HG02938 (cell line): ENCODE results near the gene IQGAP2.

ENCODE experiments used
- ATAC-seq: cut with Tn5 transposase; IDR thresholded peaks from one replicate; pipeline ENCODE4 v1.9.1; 2021; ENCODE audit warnings: mild to moderate bottlenecking, moderate library complexity; ENCODE audit not compliant: unreplicated experiment

IQGAP2 gene

DNA sequence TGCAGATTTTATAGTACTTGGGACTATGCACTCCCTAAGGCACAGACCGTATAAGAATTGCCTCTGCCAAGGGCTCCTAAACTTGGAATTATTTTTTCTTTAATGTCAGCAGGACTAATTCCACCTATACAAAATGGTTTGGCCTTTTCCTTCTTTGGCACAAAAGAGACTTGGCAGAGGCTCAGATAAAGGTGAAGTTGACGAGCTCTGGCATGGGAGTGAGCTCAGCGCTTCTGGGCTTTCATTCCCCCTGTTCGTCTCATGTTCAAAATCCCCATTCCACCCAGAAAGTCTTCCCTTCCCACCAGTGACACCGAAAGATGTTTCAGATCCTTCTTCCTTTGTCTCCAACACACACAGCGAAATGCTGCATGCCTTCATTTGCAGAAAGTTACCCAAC is 158.9 kb downstream of the IQGAP2 start:
- no peak for ATAC-seq

DNA sequence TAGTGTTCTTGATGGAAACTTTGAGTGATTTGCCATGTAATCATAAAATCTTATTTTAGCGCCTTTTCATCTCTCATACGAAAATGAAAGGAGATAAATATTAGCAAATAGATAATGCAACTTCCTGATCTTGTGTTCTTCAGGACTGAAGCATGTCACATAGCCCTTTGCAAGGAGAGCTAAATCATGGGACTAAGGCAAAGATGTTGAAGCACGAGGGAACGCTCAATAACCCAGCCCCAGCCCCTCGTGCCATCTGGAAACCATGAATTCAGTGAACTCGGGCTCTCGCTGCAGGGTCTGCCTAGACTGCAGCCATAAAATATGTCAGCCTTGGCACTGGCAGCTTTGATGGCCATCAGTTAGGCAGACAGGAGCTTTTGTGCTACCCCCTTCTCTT is 161.9 kb downstream of the IQGAP2 start:
- ATAC-seq: no peak

DNA sequence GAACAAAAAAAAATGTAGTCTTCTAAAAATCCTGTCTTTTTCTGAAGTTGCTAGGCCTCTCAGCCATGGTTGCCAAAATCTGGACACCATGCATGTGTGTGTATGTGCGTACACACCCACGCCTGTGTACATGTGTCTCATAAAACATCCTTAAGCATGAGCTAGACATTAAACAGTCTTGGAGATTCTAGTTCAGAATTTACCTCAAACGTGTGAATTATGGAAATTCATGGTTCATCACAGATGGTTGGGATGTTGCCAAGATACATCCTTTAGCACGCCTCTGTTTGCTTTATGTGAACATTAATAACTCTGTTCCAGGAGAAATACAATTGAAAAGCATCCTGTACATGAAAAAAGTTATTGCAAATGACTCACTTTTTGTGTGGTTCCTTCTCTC is 167.1 kb downstream of the IQGAP2 start:
- ATAC-seq: no peak

- no peak for ATAC-seq
These were observed 168.5 kb downstream of the IQGAP2 start for GRCh38 chr5:76571559-76571958.

GRCh38 chr5:76576450-76576849 is 173.4 kb downstream of the IQGAP2 start:
- no peak for ATAC-seq

- ATAC-seq: no peak
These were observed 173.9 kb downstream of the IQGAP2 start for GRCh38 chr5:76576996-76577395.

GRCh38 chr5:76579166-76579937 is 176.3 kb downstream of the IQGAP2 start:
- no peak for ATAC-seq

GRCh38 chr5:76580981-76581380 is 177.9 kb downstream of the IQGAP2 start:
- ATAC-seq: no peak

- peak; percentile 93 for ATAC-seq
These were observed 179.4 kb downstream of the IQGAP2 start for GRCh38 chr5:76582230-76583162.

DNA sequence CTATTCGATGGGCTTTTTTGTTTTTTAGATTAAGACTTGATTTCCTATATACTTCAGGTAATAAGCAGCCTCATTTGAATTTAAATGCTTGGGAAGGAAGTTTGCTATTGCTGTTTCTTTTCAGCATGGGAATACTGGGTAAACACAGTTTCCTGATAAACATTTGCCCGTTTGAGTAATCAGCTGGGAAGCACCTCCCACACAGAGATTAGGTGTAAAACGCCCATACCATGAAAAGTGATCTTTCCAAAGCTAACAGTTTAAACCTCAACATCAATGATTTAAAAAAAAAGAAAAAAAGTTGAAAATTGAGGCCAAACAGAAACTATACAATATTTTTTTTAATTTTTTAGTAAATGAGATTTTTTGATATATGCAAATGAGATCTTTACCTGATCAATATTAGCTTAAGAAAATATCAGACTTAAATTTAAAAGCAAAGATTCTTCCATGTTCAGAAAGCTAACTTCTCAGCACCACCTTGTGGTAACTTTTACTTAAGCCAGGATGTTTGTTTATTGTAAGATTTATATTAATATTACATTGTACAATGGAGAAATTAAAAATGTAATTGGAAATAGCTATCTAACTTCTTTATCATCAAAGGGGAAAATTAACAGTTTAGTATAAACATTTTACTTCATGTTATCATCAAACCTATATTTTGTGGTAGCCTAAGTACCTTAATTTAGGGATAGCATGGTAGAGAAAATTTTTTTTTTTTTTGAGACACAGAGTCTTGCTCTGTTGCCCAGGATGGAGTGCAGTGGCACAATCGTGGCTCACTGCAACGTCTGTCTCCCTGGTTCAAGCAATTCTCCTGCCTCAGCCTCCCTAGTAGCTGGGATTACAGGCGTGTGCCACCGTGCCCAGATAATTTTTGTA is 180.3 kb downstream of the IQGAP2 start:
- no peak for ATAC-seq

DNA sequence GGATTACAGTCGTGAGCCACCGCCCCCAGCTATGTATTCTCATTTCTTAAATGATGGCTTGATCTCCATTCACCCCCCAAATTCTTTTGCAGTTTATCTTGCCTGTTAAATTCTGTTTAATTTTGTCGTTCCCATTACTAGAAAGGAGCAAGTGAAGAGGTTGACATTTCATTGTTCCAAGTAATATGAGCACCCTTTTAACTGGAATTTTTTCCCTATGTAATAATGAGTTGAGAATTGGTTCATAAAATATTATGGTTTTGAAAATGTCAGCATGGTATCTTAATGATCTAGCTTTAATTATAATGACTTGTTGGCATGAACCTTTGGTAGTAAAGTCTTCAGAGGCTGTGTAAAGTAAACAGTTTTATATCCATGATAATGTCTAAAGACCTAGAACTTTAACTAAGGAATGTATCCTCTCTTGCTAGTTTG is 182.7 kb downstream of the IQGAP2 start:
- no peak for ATAC-seq

- no peak for ATAC-seq
These were observed 183.4 kb downstream of the IQGAP2 start for GRCh38 chr5:76586531-76586930.

GRCh38 chr5:76590027-76590426 is 186.9 kb downstream of the IQGAP2 start:
- peak; percentile 97 for ATAC-seq

DNA sequence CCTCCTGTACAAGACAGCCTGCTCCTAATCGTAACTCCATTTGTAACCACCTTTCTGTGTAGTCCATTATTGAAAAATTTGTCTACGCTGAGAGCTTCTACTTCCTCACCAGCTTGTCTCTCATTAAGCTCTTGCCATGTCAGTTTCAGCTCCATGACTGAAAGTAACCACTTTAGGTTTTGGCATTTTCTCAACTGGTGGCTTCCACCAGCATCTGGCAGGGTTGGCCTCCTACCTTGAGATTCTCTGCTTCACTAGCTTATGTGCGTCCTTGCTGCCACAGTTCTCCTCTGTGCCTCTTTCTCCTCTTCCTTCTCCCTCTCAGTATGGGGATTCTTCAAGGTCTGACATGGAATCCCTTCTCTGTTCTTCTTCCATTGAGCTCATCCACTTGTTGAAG is 188.3 kb downstream of the IQGAP2 start:
- ATAC-seq: no peak

- ATAC-seq: no peak
These were observed 189.6 kb downstream of the IQGAP2 start for GRCh38 chr5:76592692-76593091.

- no peak for ATAC-seq
These were observed 191.0 kb downstream of the IQGAP2 start for GRCh38 chr5:76594107-76594506.

DNA sequence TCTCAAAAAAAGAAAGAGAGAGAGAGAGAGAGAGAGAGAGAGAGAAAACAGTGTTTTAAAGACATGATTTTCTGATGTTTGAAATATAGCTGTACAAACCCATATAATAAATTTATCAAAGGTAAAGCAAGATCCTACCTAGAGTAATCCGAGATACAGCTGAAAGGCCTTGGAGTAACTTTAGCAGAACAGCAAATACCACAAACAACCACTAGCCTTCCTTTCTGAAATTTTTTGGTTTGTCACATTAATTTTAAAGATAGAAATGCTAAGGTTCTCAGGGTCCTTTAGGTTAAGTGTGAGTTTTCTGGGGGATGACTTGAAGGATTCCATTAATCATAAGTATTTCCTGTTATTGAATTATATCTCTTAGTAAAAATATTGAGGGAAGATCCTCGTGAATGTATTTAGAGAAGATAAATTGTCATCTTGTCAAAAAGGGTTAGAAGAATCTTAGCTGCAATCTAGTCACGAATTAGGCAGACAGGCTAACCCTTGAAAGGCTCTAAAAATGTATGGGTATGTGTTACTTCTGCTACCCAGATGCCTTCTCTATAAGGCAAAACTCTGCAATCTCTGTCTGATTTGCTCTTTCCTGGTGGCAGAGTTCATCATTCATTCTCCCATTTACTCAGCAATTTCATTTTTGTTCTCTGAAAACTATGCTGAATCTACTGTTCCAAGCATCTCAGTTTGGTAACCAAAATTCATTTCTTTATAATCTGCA is 192.8 kb downstream of the IQGAP2 start:
- ATAC-seq: no peak

DNA sequence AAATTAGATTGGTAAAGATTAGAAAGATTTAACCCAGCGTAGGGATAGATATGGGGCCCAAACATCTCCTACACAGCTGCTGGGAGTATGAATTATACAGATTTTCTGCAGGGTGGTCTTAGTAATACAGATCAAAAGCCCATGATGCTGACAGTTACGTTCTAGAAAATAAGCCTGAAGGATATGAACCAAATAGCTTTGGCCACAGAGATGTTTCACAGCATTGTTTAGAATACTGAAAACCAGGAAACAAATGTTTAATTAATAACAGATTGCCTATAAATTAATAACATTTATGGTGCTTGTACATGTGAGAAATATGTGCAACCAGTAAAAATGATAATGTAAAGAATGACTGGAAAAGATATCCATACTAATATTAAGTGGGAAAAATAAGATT is 195.4 kb downstream of the IQGAP2 start:
- ATAC-seq: no peak

GRCh38 chr5:76600716-76601115 is 197.6 kb downstream of the IQGAP2 start:
- no peak for ATAC-seq

DNA sequence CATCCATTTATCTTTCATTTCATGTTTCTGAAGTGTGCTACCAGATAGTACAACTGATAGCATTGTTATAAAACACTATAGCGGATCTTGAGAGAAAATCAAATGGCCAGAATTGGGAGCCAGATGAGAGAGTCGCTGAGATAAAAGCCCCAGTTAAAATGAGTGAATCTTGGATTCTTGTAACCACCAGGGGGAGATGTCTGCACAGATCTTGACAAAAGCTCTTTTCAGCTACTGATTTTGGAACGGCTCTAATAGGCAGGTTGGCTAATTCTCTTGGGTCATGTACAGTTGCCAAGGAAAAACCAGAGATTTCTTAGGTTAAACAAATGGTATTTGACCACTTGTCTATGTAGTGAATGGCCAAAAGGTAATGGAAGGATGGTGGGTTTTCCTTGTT is 198.4 kb downstream of the IQGAP2 start:
- ATAC-seq: no peak
